ENCODE measurements around the gene FAM221B. TPM values are rescaled to one million over a fixed set of nuclear protein-coding genes. Genes with fewer than 3 reads are reported as not detected.

Gene FAM221B
- total RNA-seq, 1 donor from 2014 or later = not detected

- H3K27ac Mint-ChIP-seq (ENCODE audit: unreplicated experiment) = no peak overlapping the region
- no peak overlapping the region for H3K4me3 Mint-ChIP-seq (ENCODE audit: unreplicated experiment)
- H3K36me3 Mint-ChIP-seq (ENCODE audit: low read depth) = no peaks in the 10 kb centered on the region
- no peak for TF ChIP-seq CTCF (IDR thresholded peaks at IDR 0.05)
- no peaks in the 10 kb centered on the region for H3K4me1 Mint-ChIP-seq (ENCODE audit: low read depth)
- H3K9me3 Mint-ChIP-seq (ENCODE audit: low read depth) = no peaks in the 10 kb centered on the region
- H3K27me3 Mint-ChIP-seq (ENCODE audit: low read depth) = peaks cover 1% of the 10 kb centered on the region
- no peak for DNase-seq (ENCODE audit: low spot score)
Measured at GRCh38 chr9:35868933-35869332, 40.4 kb upstream of the FAM221B start.

- Mint-ChIP-seq H3K27me3 (ENCODE audit: low read depth) (peaks cover 7% of the 10 kb centered on the region), H3K4me3 (ENCODE audit: unreplicated experiment) (no peak overlapping the region), H3K9me3 (ENCODE audit: low read depth) (no peaks in the 10 kb centered on the region), H3K27ac (ENCODE audit: unreplicated experiment) (no peak overlapping the region), H3K36me3 (ENCODE audit: low read depth) (no peaks in the 10 kb centered on the region), H3K4me1 (ENCODE audit: low read depth) (no peaks in the 10 kb centered on the region)
- no peak for DNase-seq (ENCODE audit: low spot score)
- TF ChIP-seq CTCF (IDR thresholded peaks at IDR 0.05) = no peak
Measured at GRCh38 chr9:35867538-35867937, 39.0 kb upstream of the FAM221B start.

GRCh38 chr9:35864695-35865255 lies 36.2 kb upstream of the FAM221B start:
- H3K27ac Mint-ChIP-seq (ENCODE audit: unreplicated experiment) = no peak overlapping the region
- TF ChIP-seq CTCF (IDR thresholded peaks at IDR 0.05) = no peak
- no peaks in the 10 kb centered on the region for H3K9me3 Mint-ChIP-seq (ENCODE audit: low read depth)
- DNase-seq (ENCODE audit: low spot score) = no peak
- H3K27me3 Mint-ChIP-seq (ENCODE audit: low read depth) = peaks cover 26% of the 10 kb centered on the region
- no peak overlapping the region for H3K4me3 Mint-ChIP-seq (ENCODE audit: unreplicated experiment)
- no peaks in the 10 kb centered on the region for H3K4me1 Mint-ChIP-seq (ENCODE audit: low read depth)
- no peaks in the 10 kb centered on the region for H3K36me3 Mint-ChIP-seq (ENCODE audit: low read depth)

GRCh38 chr9:35863583-35863982 lies 35.1 kb upstream of the FAM221B start:
- no peak for DNase-seq (ENCODE audit: low spot score)
- no peak overlapping the region for H3K27ac Mint-ChIP-seq (ENCODE audit: unreplicated experiment)
- peaks cover 30% of the 10 kb centered on the region for H3K27me3 Mint-ChIP-seq (ENCODE audit: low read depth)
- H3K4me1 Mint-ChIP-seq (ENCODE audit: low read depth) = no peaks in the 10 kb centered on the region
- H3K36me3 Mint-ChIP-seq (ENCODE audit: low read depth) = no peaks in the 10 kb centered on the region
- no peaks in the 10 kb centered on the region for H3K9me3 Mint-ChIP-seq (ENCODE audit: low read depth)
- no peak overlapping the region for H3K4me3 Mint-ChIP-seq (ENCODE audit: unreplicated experiment)
- TF ChIP-seq CTCF (IDR thresholded peaks at IDR 0.05) = no peak

DNA sequence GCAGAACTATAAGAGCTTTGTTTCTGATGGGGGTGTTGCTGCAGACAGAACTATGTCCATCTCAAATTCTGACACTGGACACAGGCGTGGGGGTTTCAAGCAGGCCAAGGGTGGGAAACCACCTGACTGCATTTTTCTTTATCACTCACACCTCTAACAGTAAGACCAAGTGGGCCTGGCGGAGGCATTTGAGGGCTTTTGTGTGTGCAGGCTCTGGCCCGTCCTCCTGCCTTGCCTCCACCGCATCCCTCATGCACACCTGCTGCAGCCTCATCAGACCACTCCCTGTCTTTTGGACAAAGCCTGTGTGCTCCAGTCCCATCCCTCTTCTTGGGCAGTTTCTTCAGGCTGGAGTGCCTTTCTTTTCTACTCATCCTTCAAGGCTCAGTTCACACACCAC lies 33.8 kb upstream of the FAM221B start:
- Mint-ChIP-seq H3K27ac (ENCODE audit: unreplicated experiment) (no peak overlapping the region), H3K4me1 (ENCODE audit: low read depth) (no peaks in the 10 kb centered on the region), H3K9me3 (ENCODE audit: low read depth) (no peaks in the 10 kb centered on the region), H3K27me3 (ENCODE audit: low read depth) (peaks cover 30% of the 10 kb centered on the region), H3K36me3 (ENCODE audit: low read depth) (no peaks in the 10 kb centered on the region), H3K4me3 (ENCODE audit: unreplicated experiment) (no peak overlapping the region)
- DNase-seq (ENCODE audit: low spot score) = no peak
- no peak for TF ChIP-seq CTCF (IDR thresholded peaks at IDR 0.05)
